Stimulated activated CD8-positive, alpha-beta memory T cell treated with anti-CD3 and anti-CD28 coated beads, Interleukin-2, amount 100 ng/mL, for 1 hour (primary cell): ENCODE results near the gene CRNKL1.

Experiments
- DNase-seq, 2 donors: peaks; one replicate each; pipeline ENCODE4 v3.0.0-alpha.2; 2020; ENCODE audit warnings: low read depth in 2 of 2

The CRNKL1 gene

DNA sequence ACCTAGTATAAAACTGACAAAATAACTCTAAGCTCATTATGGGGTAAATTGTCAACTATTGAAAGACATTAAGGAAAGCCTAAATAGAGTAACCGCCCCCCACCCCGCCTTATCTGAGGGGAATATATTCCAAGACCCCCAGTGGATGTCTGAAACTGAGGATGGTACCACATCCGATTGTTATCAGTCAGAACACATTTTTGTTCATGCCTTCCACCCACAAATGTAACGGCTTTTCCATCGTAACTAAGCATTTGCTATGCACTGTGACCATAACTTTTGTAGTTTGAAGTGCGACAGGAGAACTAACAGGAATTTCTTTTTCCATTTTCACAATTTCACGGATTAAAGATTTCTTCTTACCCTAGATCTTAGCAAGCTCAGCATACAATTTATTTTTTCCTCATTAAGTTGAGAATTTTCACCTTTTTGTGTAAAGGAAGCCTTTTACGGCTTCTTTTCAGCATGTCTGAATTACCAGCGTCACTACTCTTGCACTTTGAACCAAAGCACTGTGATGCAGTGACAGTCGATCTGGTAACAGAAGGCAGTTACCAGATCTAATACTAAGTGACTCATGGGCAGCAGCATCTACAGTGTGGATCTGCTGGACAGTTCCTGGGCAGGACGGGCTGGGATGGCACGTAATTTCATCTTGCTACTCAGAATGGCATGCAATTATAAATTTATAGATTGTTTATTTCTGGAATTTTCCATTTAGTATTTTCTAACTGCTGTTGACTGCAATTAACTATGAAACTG is 11.9 kb upstream of the CRNKL1 start:
- no peak for DNase-seq

DNA sequence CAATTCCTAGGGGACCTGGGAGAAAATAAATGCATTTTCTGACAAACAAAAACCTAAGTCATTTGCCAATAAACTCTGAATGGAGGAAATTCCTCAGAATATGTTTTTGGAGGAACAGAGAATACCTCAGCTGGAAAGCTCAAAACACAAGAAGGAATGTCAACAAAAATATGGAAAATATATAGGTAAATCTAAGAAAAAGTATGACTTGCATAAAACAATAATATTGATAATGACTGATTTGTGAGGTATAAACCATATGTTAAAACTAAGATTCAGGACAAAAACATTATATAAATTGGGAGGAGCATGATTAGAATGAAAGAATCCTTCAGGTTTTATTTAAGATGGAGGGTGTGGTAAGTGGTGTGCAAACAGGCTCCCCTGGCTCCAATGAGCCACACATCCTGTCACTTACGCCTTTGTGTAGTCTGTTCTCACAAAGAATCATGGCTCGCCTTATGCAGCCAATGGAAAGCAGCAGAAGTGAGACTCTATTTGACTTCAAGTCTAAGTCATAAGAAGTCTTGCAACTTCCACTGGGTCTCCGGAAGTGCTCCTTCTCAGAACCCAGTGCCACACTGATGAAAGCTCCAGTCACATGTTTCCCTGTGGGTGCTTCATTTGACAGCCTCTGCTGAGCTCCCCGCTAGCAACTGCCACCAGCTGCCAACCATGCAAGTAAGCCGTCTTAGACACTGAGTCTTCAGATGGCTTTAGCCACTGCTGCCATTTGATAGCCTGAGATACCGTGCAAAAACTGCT is 8.2 kb upstream of the CRNKL1 start:
- no peak for DNase-seq

DNA sequence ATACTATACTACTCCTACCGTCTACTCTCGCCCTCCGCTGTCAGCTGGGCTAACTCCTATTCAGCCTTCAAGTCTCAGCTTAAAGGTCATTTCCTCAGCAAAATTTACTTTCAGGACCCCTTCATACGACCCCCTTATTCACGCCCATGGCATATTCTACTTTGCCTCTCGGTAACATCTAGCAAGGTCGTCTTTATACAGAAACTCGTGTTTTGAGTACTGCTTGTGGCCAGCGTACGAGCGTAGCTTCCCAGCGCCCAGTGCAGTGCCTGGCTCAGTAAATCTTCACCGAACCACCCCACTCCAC is 546 bp downstream of the CRNKL1 start:
- DNase-seq: no peak

DNA sequence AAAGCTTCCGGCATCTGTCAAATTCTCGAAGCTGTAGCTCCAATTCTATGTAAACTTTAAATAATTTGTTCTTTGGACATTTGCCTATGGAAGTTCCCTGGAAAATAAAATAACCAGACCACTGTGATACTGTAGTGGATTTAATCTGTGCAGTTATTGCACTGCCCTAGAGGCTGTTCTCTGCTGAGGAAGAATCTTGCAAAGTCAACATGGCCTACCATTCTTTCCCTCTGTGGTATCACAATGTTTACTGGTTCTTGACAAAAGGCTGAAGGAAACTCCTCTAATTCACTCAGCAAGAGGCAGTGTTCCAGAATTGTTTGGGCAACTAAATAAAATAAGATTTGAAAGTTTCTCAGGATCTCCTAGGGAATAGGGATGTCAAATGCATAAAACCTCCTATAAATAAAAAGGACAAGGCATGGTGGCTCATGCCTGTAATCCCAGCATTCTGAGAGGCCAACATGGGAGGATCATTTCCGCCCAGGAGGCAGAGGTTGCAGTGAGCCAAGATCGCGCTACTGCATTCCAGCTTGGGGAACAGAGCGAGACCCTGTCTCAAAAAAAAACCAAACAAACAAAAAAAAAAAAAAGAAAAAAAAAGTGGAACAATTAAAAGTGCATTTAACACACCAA is 12.4 kb downstream of the CRNKL1 start:
- DNase-seq: no peak

DNA sequence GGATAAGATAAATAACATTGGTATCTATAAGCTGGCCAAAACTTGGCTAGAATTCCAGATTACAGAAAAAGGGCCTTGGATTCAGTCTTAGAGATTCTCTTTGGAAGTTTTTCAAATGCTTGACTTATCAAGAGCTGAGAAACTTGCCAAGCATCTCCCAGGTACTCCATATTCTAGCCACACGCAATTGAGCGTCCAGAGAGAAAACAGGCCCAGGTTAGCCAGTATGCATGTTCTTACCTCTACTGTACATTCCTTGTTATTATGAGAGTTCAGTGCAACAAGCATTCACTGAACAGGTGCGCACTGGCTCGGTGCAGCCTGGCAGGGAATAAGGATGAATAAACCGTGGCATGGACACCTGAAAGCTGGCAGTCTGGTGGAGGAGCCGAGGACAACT is 13.7 kb downstream of the CRNKL1 start:
- DNase-seq: no peak

DNA sequence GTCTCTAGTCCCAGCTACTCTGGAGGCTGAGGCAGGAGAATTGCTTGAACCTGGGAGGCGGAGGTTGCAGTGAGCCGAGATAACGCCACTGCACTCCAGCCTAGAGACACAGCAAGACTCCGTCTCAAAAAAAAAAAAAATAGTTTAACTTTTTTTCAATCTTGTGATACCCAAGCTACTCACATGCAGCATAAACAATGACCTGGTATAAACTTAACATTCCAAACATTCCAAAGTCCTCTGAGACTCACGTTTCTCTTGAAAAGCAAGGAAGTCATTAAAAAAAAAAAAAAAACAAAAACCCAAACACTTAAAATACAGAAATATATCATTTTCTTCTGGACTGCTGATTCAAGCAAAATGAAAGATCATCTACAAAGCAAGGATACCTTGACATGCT is 14.3 kb downstream of the CRNKL1 start:
- DNase-seq: no peak

DNA sequence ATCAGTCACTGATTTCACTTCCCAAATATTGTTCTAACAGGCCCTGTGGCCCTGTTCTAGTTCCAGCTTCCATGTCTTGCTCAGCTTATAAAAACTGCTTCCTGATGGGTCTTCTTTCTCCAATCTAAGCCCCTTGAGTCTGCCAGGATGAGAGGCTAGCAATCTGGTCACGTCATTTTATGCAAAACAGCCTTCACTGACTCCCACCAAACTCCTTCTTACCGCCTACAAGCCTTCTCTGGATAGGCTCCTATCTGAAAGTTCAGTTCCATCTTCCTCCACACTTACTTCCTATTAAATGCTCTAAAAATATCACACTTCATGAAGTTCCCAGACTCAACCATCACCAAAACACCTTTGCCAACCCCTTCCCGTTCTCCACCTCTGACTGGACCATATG is 15.5 kb downstream of the CRNKL1 start:
- no peak for DNase-seq

DNA sequence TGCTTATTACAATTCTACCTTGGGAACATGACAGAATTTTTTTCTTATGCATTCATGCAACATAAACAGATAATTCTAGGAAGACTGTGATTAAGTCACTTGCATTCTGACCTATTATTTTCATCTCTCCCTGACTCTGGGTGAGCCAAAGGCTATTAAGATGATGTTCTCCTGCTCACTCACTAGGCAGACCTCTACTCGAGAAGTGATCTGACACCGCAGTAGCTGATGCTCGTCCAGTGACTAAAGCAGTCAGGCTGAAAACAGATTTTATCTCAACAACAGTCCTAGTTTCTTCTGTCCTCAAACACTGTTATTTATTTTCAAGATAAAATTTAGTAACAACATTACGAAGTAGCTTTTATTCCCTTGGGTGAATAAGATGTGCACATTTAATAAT is 17.8 kb downstream of the CRNKL1 start:
- no peak for DNase-seq

DNA sequence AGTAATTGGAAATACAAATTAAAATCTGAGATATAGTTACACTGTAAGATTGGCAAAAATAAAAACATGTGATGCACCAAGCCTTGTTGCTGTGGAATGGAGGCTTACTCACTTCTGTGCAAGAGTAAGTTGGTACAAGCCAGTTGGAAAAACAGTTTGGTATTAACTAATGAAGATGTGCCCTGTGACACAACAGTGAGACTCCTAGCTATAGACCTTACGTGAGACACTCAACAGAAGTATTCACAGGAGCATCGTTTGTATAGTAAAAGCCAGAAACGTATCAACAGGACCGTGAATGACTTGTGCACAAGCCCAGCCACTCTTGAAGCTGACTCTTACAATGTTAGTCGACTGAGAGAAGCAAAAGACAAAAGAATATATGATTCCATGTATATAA is 20.5 kb downstream of the CRNKL1 start:
- DNase-seq: no peak

DNA sequence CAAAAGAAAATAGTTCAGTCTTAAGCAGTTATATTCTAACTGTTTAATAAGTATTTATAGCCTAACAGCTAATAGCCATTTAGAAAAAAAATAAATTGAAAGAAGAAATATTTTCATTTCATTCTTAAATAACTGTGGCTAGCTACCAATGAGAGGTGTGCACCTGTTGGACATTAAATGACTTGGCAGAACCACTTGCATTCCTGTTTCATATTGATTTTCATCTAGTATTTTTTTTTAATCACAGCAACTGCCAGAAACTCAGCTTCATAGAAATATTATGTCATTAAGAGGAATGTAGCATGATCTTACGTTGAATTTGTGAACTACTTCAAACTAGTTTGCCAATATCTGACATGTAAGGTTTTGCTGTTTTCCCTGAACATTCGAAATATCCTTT is 25.0 kb downstream of the CRNKL1 start:
- DNase-seq: no peak

DNA sequence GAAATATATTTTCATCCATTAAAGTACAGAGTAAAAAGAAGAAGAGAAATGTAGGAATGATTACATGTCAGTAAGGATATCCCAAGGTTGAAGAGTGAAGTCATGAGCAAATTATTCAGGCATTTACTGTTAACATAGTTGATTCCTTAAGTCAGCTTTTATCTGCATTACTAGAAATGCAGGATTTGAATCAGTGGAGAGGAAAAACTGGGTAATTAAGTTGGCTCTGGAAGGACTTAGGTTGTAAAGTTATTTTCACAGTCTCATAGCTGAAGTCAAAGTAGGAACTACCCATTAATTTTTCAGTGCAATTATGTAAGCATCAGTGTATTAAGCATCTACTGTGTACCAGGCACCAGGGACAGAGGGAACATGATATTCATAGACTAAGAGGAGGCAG is 27.3 kb downstream of the CRNKL1 start:
- DNase-seq: no peak

DNA sequence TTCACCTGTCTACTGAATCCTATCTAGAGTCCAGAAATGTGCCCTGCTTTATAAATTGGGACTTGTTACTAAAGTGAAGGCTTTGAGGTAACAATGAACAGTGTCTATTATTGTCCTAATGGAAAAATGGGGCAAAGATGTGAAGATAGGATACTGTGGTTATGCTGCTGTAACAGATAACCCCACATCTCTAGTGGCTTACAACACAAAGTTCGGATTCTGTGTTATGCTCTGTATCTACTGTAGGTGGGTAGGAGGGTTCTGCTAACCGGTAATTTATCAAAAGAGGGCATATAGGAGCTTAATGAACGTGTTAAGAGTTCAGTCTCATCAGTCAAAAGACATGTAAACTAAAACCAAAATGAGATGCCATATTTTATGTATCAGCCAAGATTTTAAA is 28.9 kb downstream of the CRNKL1 start:
- DNase-seq: no peak

DNA sequence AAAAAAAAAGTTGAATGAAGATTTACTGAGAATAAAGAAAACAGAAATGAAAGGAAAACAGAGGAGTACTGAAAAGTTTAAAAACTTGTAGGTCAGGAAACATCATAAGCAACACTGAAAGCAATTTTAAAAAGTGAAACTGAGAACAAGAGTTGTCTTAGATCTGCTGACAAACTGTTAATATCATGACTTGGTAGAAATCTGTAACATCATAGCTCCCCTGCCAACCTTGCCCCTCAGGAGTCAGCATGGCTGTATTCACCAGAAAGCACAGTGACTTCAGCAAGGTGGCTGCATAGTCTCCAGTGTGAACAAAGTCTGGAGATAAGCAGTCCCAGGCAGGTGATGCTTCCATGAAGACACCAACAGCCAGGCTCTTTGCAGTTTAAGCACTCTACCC is 29.8 kb downstream of the CRNKL1 start:
- no peak for DNase-seq

DNA sequence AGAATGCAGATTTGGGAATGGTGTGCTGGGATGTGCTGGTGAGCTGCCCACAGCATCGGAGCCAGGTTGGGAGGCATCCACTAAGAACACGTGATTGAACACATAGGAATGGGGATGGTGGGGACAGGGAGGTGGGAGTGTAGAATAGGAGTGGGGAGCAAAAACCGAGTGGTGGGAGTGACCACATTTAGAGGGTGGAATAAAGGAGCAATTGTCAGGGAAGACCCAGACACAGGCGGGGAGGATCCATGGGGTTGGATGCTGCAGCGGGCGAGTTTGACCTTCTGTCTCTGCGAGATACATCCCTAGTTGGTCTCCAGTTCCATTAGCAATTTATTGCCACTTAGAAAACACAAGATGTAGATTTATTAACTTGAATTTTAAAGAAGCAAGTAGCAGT is 30.4 kb downstream of the CRNKL1 start:
- no peak for DNase-seq

DNA sequence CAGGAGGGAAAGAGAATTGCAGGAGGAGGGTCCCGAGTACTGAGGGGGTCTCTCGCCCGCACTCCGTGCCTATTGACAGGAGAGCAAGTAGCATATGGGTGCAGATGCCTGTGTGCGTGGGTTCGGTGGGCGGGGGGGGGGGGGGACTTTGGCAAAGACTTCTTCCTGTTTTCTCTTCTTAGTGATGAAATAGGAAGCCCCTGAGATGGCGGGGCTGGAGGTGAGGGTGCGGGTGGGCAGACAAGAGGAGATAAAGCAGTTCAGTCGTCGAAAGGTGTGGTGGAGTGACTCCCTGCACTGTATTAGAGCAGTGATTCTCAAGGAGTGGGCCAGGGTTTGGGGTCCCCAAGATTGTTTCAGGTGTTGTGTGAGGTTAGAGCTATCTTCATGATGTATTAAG is 31.4 kb downstream of the CRNKL1 start:
- no peak for DNase-seq

DNA sequence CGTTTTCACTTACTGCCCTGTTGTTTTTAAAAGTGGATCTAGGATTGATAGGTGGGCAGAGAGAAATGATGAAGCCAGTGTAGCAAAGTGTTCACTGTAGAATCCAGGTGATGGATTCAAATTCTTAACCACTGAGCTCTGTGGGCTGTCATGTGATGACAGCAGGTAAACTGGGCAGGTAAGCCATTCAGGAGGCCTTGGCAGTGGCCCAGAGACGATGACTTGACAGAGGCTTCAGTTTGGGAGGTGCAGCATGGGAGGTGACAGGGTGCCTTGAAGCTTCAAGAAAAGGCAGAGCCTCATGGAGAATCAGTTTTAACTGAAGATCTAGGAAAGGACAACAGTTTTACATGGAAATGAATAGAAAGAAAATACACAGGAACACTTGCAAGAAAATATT is 33.1 kb downstream of the CRNKL1 start:
- no peak for DNase-seq

DNA sequence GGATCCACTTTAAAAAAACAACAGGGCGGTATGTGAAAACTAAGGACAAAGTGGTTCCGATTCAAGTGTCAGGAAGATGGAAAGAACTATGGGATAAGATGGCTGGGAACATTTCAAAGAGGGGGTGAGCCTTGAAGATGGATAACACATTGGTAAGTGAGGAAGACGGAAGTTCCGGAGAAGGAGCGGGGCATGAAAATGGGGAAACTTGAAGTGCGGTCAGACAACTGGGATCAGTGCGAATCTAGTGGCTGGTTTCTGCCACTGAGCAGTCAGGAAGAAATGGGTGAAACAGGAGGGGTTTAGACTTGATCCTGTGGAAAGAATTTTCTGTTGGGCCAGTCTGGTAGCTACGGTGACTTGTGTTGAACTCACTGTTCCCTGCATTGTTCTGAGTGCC is 33.9 kb downstream of the CRNKL1 start:
- DNase-seq: no peak

DNA sequence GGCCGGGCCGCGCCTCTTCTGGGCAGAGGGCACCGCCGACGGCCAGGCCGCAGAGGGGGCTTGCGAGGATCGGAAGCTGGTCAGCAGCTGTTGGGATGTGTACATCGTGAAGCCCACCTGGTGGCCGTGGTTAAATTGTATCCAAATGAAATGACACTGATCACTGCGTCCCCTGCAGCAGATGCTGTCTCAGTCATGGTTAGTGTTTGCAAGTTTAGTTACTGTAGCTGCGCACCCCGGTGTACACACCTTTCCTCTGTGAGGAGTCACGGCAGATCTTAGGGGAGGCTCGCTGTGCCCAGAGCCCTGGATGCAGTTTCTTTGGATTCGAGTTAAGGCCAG is 34.5 kb downstream of the CRNKL1 start:
- DNase-seq: no peak

DNA sequence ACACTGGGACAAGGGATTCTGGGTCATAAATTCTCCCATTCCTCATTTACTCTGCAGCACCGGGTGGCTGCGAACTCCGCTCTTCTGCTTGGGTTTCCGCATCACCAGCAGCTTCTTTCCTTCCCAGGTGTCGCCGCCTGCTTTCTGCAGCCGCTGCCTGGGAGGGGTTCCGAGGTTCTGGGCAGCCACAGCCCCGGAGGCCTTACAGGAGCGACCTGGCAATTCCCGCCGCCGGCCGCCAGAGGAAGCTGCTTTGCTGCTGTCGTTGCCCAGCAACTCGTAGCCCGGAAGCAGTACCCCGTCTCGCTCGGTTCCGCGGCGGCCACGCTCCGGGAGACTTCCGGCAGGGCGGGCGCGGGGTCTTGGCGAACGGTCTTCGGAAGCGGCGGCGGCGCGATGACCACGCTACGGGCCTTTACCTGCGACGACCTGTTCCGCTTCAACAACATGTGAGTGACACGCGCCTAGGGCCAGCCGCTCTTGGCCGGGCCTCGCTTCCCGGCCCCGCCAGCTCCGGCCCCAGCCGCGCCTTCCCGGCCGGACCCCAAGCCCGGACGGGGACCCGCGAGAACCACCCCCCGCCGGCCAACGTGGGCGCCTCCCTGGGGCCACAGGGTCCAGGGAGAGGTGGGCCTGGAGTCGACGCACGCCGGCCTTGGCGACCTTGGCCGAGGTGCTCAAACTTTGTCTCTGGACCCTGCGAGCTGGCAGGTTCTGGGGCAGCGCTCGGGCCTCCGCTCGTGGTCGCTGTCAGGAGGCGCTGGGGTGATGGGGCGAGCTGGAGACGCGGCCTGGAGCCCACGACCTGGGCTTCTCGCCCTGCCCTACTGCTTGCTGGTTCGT is 35.0 kb downstream of the CRNKL1 start, which contains the start of gene NAA20:
TSS of gene NAA20 (plus strand) at position 362 of the 843 bp plus-strand sequence. CDS start at position 397, 35 bp downstream.
- peak; percentile 77 to 78 for DNase-seq

DNA sequence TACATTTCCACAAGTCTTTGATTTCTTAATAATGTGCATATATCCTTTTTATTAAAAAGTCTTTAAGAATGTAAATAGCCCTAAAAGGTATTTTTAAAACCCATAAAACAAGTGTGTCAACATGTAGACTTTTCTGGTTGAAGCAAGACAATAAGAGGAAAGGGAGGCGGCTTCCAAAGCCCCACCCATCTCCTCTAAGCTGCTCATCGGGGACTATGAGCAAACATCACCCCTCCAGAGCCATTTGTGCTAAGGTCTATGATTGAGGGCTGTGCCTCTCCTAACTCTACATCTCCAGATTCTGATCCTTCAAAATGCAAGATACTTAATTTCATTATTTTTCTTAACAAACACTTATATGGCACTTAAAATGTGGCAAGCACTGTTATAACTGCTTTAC is 37.6 kb downstream of the CRNKL1 start:
- DNase-seq: no peak

DNA sequence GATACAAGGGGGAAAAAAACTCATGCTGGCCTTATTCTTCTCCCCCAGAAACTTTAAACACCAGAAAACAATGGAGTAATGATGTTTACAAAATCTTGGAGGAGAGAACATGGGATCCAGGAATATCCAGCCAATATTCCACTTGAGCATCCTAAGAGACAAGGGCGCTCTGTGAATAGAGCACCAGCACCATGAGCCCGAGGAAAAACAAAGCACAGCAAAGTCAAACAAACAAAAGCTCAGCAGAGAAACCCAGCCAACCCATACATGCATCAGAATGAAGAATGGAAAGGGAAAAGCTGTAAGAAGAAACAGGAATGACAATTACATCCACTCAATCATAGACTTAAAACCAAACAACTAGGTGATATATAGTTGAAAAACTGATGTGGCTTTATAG is 39.7 kb downstream of the CRNKL1 start:
- no peak for DNase-seq
